ENCODE measurements around the gene TMEM72. TPM values are rescaled to one million over a fixed set of nuclear protein-coding genes. Genes with fewer than 3 reads are reported as not detected.

TMEM72 gene
- total RNA-seq, 1 donor from 2014 or later, result not detected

DNA sequence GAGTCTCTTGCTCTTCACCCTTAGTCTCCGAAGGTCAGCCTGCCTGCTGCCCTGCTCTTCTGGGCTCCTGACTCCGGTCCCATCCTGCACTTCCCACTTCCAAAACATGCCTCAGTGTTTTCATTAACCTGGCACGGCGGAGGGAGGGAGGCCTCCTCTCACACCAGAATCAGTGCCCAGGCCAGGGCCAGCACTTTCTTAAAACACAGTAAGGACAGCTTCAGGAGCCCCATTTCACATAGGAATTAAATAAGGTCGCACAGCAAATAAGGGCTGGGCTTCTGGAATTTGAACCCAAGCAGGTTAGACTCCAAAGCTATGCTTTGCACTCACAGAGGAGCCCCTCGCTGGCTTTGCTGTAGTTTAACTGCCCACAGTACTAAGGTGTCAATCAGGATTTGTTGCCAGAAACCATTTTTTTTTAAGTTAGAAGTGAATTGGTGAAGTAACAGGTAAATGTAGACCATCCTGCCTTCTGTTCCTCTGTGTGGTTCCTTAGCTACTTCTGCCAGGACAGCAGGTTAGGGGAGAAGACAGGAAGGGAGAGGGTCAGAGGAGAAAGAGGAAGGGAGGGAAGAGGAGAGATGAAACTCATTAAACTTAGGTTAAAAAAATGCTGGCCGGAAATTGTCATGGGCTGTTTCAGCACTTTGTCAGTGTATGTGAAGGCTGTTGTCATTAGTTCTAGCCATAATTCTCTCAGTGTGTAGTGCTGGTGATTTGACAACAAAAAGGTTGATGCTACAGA, 49.5 kb downstream of the TMEM72 start:
- Histone ChIP-seq H3K36me3 (no peaks in the 10 kb centered on the region), H3K79me2 (ENCODE audit: low read depth) (peaks cover 14% of the 10 kb centered on the region), H4K20me1 (ENCODE audit: low read depth) (no peaks in the 10 kb centered on the region), H3K4me2 (peak overlapping the region; percentile 60), H3K9me3 (ENCODE audit: low read depth) (no peaks in the 10 kb centered on the region), H3K9ac (no peak overlapping the region), H3K4me3 (no peak overlapping the region), H3K4me1 (peaks cover 52% of the 10 kb centered on the region), H3F3A (ENCODE audit: low read depth) (peaks cover 22% of the 10 kb centered on the region), H2AFZ (replicated peaks) (no peak overlapping the region), H3K27me3 (peaks cover 16% of the 10 kb centered on the region), H3K27ac (no peak overlapping the region)
- peak overlapping the region; percentile 86 for H3K4me3 Mint-ChIP-seq
- no peaks in the 10 kb centered on the region for H3K9me3 Mint-ChIP-seq
- DNase-seq (ENCODE audit: low spot score), result no peak
- TF ChIP-seq EZH2 (IDR thresholded peaks at IDR 0.05) (no peak), CTCF (IDR thresholded peaks at IDR 0.05) (no peak), EZH2phosphoT487 (IDR thresholded peaks at IDR 0.05) (no peak)
- no peaks in the 10 kb centered on the region for H3K27me3 Mint-ChIP-seq (ENCODE audit: insufficient read depth, low read depth)
- peaks cover 7% of the 10 kb centered on the region for H3K36me3 Mint-ChIP-seq
- peak overlapping the region; percentile 12 for H3K27ac Mint-ChIP-seq
- H3K4me1 Mint-ChIP-seq, result peaks cover 72% of the 10 kb centered on the region

- H3K9me3 ChIP-seq (ENCODE audit: low read depth), result no peaks in the 10 kb centered on the region
- H2AFZ ChIP-seq (replicated peaks), result no peak overlapping the region
- H3K9ac ChIP-seq, result no peak overlapping the region
- peaks cover 16% of the 10 kb centered on the region for H3K27me3 ChIP-seq
- H3K9me3 Mint-ChIP-seq, result no peaks in the 10 kb centered on the region
- H4K20me1 ChIP-seq (ENCODE audit: low read depth), result no peaks in the 10 kb centered on the region
- H3K4me3 ChIP-seq, result no peak overlapping the region
- peaks cover 54% of the 10 kb centered on the region for H3K4me1 ChIP-seq
- peak overlapping the region; percentile 12 for H3K27ac Mint-ChIP-seq
- peaks cover 77% of the 10 kb centered on the region for H3K4me1 Mint-ChIP-seq
- H3K79me2 ChIP-seq (ENCODE audit: low read depth), result peaks cover 14% of the 10 kb centered on the region
- no peaks in the 10 kb centered on the region for H3K27me3 Mint-ChIP-seq (ENCODE audit: insufficient read depth, low read depth)
- peak overlapping the region; percentile 86 for H3K4me3 Mint-ChIP-seq
- H3K36me3 ChIP-seq, result no peaks in the 10 kb centered on the region
- H3F3A ChIP-seq (ENCODE audit: low read depth), result peaks cover 22% of the 10 kb centered on the region
- peaks cover 3% of the 10 kb centered on the region for H3K36me3 Mint-ChIP-seq
- TF ChIP-seq EZH2phosphoT487 (IDR thresholded peaks at IDR 0.05) (no peak), EZH2 (IDR thresholded peaks at IDR 0.05) (no peak), CTCF (IDR thresholded peaks at IDR 0.05) (no peak)
- H3K4me2 ChIP-seq, result no peak overlapping the region
- DNase-seq (ENCODE audit: low spot score), result no peak
- no peak overlapping the region for H3K27ac ChIP-seq
These were observed 50.1 kb downstream of the TMEM72 start for GRCh38 chr10:44961230-44961571.

GRCh38 chr10:44961931-44962750, 51.0 kb downstream of the TMEM72 start:
- Mint-ChIP-seq H3K27me3 (ENCODE audit: insufficient read depth, low read depth) (no peaks in the 10 kb centered on the region), H3K9me3 (no peaks in the 10 kb centered on the region), H3K36me3 (no peaks in the 10 kb centered on the region), H3K4me3 (peak overlapping the region; percentile 53), H3K4me1 (peaks cover 80% of the 10 kb centered on the region), H3K27ac (peak overlapping the region; percentile 74)
- Histone ChIP-seq H3K36me3 (no peaks in the 10 kb centered on the region), H3K9ac (no peak overlapping the region), H3K4me3 (no peak overlapping the region), H3K9me3 (ENCODE audit: low read depth) (no peaks in the 10 kb centered on the region), H3K27me3 (peaks cover 16% of the 10 kb centered on the region), H3K4me1 (peaks cover 54% of the 10 kb centered on the region), H4K20me1 (ENCODE audit: low read depth) (no peaks in the 10 kb centered on the region), H3K79me2 (ENCODE audit: low read depth) (peaks cover 14% of the 10 kb centered on the region), H3K27ac (no peak overlapping the region), H3K4me2 (no peak overlapping the region), H3F3A (ENCODE audit: low read depth) (peaks cover 22% of the 10 kb centered on the region), H2AFZ (replicated peaks) (no peak overlapping the region)
- no peak for TF ChIP-seq EZH2phosphoT487 (IDR thresholded peaks at IDR 0.05)
- no peak for DNase-seq (ENCODE audit: low spot score)
